NCI-H1436 treated with DMSO at 0.1 percent for 48 hours (cell line): ENCODE measurements around the gene ACAD9.
"Not testable (repeated sequence)": the region's sequence is repeated elsewhere in the genome, so short reads cannot be mapped to it uniquely, and the experiment has no call there.

ENCODE experiments used
- DNase-seq: peaks from one replicate; lab custom pipeline; 2025; lab: John Stamatoyannopoulos, UW

The ACAD9 gene

DNA sequence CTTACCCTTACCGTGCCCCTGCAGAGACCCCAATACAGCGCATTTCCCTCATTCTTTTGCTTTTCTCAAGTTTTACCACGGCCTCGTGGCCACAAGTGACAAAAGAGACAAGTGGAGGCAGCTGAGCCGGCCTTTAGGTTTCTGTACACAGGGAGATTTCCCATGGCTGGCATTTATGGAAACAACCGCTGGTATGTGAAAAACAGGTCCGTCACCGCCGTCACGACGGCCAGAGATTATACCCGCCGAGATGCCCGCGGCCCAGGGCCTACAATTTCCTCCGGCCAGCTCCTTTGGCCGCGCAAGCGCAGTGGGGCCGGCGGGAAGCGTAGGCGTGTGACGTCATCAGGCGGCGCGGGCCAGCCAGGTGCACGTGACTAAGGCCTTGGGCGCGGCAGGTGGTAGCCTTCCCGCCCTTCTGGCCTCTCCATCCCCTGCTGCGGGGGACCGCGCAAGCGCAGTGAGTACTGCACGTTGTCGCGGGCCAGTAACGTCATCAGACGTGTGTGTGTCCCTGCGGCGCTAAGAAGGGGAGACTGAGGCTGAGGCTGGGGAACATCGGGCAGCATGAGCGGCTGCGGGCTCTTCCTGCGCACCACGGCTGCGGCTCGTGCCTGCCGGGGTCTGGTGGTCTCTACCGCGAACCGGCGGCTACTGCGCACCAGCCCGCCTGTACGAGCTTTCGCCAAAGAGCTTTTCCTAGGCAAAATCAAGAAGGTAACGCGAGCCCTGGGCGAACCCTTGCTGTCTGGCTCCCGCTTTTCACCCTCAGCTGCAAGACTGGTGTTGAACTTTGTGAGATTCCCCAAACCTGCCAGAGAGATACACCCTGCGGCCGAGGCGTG is at the start of gene ACAD9:
Gene ACAD9 (plus strand): TSS at position 496 of the 845 bp plus-strand sequence. CDS start 72 bp downstream, at position 568.
- peak; percentile 95 for DNase-seq

- DNase-seq, result not testable (repeated sequence)
These were observed 49.3 kb upstream of the ACAD9 start for GRCh38 chr3:128829925-128830625.

GRCh38 chr3:128830762-128831161 is 48.7 kb upstream of the ACAD9 start:
- DNase-seq, result not testable (repeated sequence)

GRCh38 chr3:128832979-128833378 is 46.4 kb upstream of the ACAD9 start:
- DNase-seq, result not testable (repeated sequence)

DNA sequence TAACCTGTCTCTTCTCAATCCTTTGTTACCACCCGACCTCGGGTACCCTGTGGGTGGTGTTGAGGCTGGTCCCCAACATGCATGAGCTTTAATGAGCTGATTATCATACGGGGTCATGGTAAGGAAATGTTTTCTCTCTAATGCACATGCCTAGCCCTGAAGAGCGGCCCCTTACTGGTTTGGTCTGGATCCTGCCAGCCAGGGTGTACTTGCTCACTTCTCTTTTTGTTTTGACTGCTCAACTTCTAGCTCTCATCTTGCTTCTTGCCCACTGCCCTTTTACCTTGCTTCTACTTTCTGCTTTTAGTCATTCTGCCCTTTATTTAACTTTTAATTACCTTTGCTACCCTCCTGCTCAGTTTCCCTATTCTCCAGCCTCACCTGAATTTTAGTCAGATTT is 44.3 kb upstream of the ACAD9 start:
- no peak for DNase-seq

GRCh38 chr3:128841926-128842920 is 37.2 kb upstream of the ACAD9 start:
- DNase-seq, result no peak

GRCh38 chr3:128844502-128844901 is 34.9 kb upstream of the ACAD9 start:
- DNase-seq, result no peak

GRCh38 chr3:128845119-128845777 is 34.2 kb upstream of the ACAD9 start:
- no peak for DNase-seq

DNA sequence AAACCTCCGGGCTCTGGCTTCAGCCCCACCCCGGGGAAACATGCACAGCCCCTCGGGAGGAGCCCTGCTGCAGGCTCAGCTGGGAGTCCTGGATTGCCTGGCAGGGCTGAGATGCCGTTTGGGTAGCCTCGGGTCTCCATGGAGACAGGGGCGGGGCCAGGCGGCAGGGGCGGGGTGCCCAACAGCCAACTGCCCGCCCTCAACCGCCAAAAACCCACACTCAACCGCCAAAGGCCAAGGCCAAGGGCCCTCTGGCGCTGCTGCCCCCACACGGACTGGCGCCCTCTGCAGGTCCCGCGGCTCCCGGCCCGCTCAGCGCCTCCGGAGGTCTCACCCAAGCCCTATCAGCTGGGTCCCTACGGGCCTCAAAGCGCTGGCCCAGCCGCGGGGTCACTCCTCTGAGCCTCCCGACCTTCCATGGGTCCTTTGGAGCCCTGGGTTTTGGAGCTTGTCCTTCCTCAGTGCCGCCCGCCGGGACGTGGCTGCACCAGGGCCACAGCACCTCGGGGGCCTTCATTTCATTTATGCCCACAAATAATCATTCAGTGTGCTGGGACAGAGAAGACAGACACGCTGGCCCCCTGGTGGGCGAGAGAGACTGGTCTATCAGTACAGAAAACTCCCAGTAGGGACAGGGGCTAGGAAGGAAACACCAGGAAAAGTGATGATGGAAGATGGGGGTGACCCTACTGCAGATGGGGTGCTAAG is 33.5 kb upstream of the ACAD9 start:
- DNase-seq, result peak; percentile 66

DNA sequence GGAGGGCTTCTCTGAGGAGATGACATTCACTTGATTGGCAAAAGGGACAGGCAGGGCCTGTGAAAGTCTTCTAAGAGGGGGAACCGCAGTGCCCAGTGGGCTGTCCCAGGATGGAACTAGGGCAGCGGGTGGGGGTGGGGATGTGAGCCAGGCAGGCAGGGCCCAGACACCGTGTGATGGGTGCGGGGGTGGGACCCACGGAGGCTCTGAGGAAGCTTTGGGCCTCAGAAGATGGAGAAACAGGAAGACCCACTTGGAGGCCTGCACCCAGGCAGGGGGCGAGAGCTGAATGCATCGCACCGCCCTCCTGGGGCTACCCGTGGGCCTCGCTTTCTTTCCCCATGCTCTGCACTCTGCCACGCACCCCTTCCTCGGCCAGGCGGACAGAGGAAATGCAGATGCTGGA is 32.9 kb upstream of the ACAD9 start:
- DNase-seq, result no peak

DNA sequence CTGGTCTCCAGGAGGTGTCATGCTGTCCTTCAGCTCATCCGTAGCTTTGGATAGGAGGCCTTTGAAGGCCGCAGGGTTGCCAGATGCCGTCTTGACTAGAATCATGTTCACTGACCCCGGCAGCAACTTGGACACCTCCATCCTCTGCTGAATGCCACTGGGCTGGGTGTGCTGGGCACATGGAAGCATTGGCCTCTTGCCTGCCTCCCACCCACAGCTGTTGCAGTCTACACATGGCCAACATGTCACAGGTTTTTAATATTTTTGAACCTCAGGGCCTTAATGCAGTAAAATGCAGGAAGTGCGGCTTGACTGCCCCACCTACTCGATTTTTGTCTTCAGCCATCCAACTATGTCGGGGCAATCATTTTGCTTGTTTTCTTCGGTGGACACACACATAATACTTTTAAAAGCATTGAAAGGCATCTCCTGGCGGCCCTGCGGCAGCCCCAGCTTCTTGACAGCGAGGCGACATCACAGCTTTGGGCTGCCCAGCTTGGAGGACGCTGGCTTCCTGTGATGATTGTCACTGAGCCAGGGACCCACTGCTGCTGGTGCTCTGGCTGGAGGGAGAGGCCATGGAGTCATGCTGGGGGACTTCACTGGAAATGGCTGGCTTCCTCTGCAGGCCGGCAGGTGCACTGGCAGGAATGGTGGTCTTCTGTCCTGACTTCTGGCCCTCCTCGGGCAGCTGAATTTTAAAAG is 31.6 kb upstream of the ACAD9 start:
- no peak for DNase-seq

DNA sequence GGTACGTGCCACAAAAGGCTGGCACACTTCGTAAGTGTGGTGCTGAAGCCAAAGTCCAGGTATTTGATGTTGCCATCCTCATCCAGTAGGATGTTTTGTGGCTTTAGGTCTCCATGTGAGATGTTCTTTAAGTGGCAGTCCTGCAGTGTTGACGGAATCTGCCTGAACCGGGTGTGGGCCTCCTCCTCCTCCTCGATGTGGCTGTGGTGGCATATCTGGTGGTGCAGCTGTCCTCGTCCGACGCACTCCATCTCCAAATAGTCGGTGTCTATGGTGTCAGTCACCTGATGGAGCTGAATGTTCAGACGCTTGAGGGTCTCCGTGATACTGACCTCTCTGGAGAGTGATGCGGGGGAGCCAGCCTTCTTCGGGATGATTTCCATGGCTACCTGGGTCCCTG is 30.5 kb upstream of the ACAD9 start:
- DNase-seq, result no peak

DNA sequence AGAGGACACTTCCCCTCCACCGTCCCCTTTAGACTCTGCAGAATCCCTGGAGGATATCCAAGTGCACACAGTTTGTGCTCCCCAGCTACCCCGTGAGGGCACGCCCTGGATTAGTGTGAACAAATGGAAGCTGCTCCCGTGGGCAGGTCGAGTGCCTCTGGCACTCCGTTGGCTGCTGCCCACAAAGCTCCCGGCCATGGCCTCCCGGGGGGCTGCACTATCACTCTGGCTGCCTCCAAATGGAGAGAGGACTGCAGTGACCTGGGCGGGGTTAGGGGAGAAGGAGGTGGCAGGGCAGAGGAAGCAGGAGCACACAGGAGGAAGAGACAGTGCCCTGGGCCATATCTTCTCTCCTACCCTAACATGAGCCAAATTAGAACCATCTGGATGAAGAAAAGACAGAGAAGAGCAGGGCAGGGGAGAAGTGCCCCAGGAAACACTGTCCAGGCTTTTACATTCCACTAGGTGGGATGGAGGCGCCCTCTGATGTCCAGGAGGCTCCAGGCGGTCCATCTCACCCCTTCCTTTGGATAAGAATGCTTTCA is 29.4 kb upstream of the ACAD9 start:
- DNase-seq, result no peak

DNA sequence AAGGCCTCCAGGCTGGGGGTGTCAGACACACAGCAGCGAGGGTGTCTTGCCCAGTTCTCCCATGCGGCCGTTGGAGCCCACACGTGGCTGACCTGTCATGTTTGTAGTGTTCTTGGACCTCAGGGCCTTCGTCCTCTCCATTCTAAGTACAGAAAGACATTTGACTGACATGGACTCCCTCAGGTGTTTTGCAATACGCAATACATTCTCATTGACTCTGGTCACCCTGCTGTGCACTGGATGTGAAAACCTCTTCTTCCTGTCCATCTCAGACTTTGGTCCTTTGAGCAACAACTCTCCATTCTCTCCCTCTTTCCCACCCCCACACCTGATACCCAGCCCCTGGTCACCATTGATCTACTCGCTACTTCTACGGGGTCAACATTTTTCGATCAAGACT is 28.9 kb upstream of the ACAD9 start:
- no peak for DNase-seq

DNA sequence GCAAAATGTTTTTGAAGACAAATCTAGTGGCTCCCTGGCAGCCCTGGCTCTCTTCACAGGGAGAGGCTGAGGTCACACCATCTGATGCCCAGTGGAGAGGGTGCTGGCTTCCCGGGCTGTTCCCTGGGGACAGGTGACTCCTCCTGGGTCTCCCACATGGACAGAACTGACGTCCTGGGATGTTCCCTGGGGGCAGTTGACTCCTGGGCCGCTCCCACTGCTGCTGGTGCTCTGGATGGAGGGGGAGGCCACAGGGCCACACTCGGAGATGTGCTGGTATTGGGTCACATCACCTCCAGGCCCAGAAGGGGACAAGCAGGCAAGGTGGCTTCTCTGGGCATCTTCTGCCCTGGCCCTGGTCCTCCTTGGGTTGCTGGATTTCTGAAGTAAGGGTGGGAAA is 27.8 kb upstream of the ACAD9 start:
- DNase-seq, result no peak

- no peak for DNase-seq
These were observed 25.6 kb upstream of the ACAD9 start for GRCh38 chr3:128853826-128854225.

GRCh38 chr3:128854475-128854874 is 24.9 kb upstream of the ACAD9 start:
- no peak for DNase-seq

GRCh38 chr3:128855569-128855968 is 23.9 kb upstream of the ACAD9 start:
- no peak for DNase-seq

- DNase-seq, result no peak
These were observed 21.3 kb upstream of the ACAD9 start for GRCh38 chr3:128858167-128858566.

DNA sequence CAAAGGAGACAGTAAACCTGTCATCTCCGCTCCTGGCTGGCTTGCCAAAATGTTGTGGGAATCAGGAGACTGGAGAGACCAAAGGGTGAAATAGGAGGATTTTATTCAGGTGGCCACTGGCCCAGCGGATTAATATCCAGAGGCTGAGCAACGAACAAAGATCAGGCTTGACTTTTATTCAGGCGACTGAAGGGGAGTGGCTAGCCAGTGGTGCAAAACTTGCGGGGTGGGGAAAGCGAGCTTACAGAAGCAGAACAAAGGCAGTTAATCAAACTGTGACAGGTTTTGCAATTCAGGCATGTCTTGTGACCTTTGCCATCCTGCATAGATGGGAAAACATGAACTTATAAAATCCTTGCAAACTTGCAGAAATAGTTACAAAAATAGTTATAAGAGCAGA is 19.8 kb upstream of the ACAD9 start:
- DNase-seq, result no peak
